ENCODE results near the gene CDON.

DNA sequence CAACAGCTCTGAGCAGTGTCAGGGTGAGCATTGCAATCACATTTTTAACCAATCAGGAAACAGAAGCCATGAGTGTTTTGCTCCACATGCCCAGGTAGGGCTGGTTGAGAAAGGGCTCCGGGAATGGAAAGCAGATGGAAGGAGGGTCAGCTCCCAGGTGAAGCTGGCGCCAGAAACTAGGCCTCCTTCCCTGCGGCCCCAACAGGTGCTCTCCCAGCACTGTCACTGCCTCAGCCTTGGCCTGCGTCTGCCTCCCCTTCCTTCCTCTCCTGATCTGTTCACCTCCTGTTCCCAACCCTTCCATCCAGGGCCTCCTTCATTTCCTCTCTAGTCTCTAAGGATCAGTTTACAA lies 121.4 kb downstream of the CDON start:
- TF ChIP-seq CTCF (IDR thresholded peaks at IDR 0.05) (no peak), ZFX (IDR thresholded peaks at IDR 0.05; ENCODE audit: borderline replicate concordance) (no peak)

Data from 22Rv1 (cell line).